Astrocyte (in vitro differentiated cells and primary cell): ENCODE data around the gene MORN3. TPM values are rescaled to one million over a fixed set of nuclear protein-coding genes. Genes with fewer than 3 reads are reported as not detected.
"Not testable (repeated sequence)": the region's sequence is repeated elsewhere in the genome, so short reads cannot be mapped to it uniquely, and the experiment has no call there.

ENCODE experiments used
- DNase-seq: peaks from one replicate; pipeline ENCODE4 v3.0.0-alpha.2; 2010; ENCODE audit warnings: low read depth
- FAIRE-seq: peaks from 2 replicates; lab custom pipeline; 2011; peaks lifted over from hg19 to GRCh38; lab: Jason Lieb, UNC
- H2AFZ ChIP-seq: 2 replicates; pipeline ENCODE4 v1.6.0; 2012; ENCODE audit warnings: low read depth, low read length, inconsistent platforms
- H3K27ac ChIP-seq: 2 replicates; pipeline ENCODE4 v1.5.1; 2011; ENCODE audit warnings: low read depth, low read length, inconsistent platforms
- H3K27me3 ChIP-seq: 2 replicates; pipeline ENCODE4 v1.6.0; 2011; ENCODE audit warnings: low read length, inconsistent platforms; ENCODE audit not compliant: insufficient read depth
- H3K36me3 ChIP-seq: 2 replicates; pipeline ENCODE4 v1.5.1; 2011; ENCODE audit warnings: low read length, inconsistent platforms; ENCODE audit not compliant: insufficient read depth
- H3K4me1 ChIP-seq: 2 replicates; pipeline ENCODE4 v1.5.1; 2011; ENCODE audit warnings: low read length, inconsistent platforms; ENCODE audit not compliant: insufficient read depth
- H3K4me2 ChIP-seq: 2 replicates; pipeline ENCODE4 v1.6.0; 2012; ENCODE audit warnings: low read length, inconsistent platforms
- H3K4me3 ChIP-seq: 2 replicates; pipeline ENCODE4 v1.5.1; 2011; ENCODE audit warnings: low read depth, mild to moderate bottlenecking, low read length, inconsistent platforms; ENCODE audit not compliant: insufficient read depth
- H3K79me2 ChIP-seq: 2 replicates; pipeline ENCODE4 v1.6.0; 2012; ENCODE audit warnings: mild to moderate bottlenecking, low read length, inconsistent platforms; ENCODE audit not compliant: insufficient read depth
- H3K9ac ChIP-seq: 2 replicates; pipeline ENCODE4 v1.6.0; 2012; ENCODE audit warnings: mild to moderate bottlenecking, low read length, inconsistent platforms
- H3K9me3 ChIP-seq: 2 replicates; pipeline ENCODE4 v1.5.1; 2012; ENCODE audit warnings: low read depth, mild to moderate bottlenecking, low read length, inconsistent platforms; ENCODE audit not compliant: insufficient read depth
- H4K20me1 ChIP-seq: 2 replicates; pipeline ENCODE4 v1.6.0; 2012; ENCODE audit warnings: low read length, inconsistent platforms; ENCODE audit not compliant: insufficient read depth
- H3K27ac Mint-ChIP-seq: one replicate; pipeline ENCODE4 v1.8.0; 2021; ENCODE audit warnings: mild to moderate bottlenecking, mixed read lengths; ENCODE audit not compliant: unreplicated experiment
- H3K27me3 Mint-ChIP-seq: one replicate; pipeline ENCODE4 v1.8.0; 2021; ENCODE audit warnings: low read depth, mixed read lengths; ENCODE audit not compliant: unreplicated experiment
- H3K36me3 Mint-ChIP-seq: one replicate; pipeline ENCODE4 v1.8.0; 2021; ENCODE audit warnings: low read depth, mixed read lengths; ENCODE audit not compliant: unreplicated experiment
- H3K4me1 Mint-ChIP-seq: one replicate; pipeline ENCODE4 v1.8.0; 2021; ENCODE audit warnings: low read depth, mixed read lengths; ENCODE audit not compliant: unreplicated experiment
- H3K4me3 Mint-ChIP-seq: one replicate; pipeline ENCODE4 v1.8.0; 2021; ENCODE audit warnings: mild to moderate bottlenecking, moderate library complexity, mixed read lengths; ENCODE audit not compliant: unreplicated experiment
- H3K9me3 Mint-ChIP-seq: one replicate; pipeline ENCODE4 v1.8.0; 2021; ENCODE audit warnings: mild to moderate bottlenecking, mixed read lengths; ENCODE audit not compliant: unreplicated experiment
- EZH2 ChIP-seq: IDR thresholded peaks from 2 replicates; pipeline ENCODE4 v1.6.1; 2012; ENCODE audit warnings: mild to moderate bottlenecking, low read length, inconsistent platforms; ENCODE audit not compliant: insufficient read depth
- total RNA-seq: library from RNA; stranded (reverse); gene quantifications from 2 replicates; pipeline ENCODE4 v1.2.1, GENCODE V29; 2021
- TF ChIP-seq, protein P1 (sequence below): IDR thresholded peaks from 2 replicates; pipeline ENCODE4 v1.5.1; 2011; ENCODE audit warnings: low read depth, mild to moderate bottlenecking, inconsistent platforms, low read length, moderate library complexity; ENCODE audit not compliant: insufficient read depth

MORN3 gene
- total RNA-seq, 1 donor from 2014 or later, result 0.36 TPM

DNA sequence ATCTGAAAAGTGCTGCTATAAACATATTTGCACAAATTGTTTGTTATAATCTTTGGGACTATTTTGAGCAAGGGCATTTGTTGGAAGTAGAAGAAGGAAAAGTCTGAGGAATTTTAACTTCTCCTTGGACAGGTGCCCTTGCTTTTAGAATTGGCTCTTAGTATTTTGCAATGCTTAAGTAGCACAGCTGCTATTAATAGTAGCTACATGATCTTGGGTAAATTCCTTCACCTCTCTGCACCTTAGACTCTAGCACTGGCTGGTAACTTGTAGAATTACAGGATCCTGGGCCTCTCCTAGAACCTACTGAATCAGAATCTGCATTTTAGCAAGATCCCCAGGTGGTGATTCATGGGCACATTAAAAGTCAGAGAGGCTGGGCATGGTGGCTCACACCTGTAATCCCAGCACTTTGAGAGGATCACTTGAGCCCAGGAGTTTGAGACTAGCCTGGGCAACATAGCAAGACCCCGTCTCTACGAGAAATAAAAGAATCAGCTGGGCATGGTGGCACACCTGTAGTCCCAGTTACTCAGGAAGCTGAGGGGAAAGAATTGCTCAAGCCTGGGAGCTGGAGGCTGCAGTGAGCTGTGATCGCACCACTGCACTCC, 32.3 kb upstream of the MORN3 start:
- TF ChIP-seq EZH2, result no peak
- TF ChIP-seq, protein P1, sequence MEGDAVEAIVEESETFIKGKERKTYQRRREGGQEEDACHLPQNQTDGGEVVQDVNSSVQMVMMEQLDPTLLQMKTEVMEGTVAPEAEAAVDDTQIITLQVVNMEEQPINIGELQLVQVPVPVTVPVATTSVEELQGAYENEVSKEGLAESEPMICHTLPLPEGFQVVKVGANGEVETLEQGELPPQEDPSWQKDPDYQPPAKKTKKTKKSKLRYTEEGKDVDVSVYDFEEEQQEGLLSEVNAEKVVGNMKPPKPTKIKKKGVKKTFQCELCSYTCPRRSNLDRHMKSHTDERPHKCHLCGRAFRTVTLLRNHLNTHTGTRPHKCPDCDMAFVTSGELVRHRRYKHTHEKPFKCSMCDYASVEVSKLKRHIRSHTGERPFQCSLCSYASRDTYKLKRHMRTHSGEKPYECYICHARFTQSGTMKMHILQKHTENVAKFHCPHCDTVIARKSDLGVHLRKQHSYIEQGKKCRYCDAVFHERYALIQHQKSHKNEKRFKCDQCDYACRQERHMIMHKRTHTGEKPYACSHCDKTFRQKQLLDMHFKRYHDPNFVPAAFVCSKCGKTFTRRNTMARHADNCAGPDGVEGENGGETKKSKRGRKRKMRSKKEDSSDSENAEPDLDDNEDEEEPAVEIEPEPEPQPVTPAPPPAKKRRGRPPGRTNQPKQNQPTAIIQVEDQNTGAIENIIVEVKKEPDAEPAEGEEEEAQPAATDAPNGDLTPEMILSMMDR, result no peak
- H3K27ac ChIP-seq, result no peak overlapping the region
- H3K4me3 ChIP-seq, result no peak overlapping the region
- no peaks in the 10 kb centered on the region for H3K9me3 ChIP-seq
- H3K27me3 ChIP-seq, result peaks cover 2% of the 10 kb centered on the region
- Mint-ChIP-seq H3K9me3 (peaks cover 9% of the 10 kb centered on the region), H3K36me3 (no peaks in the 10 kb centered on the region), H3K27ac (no peak overlapping the region), H3K27me3 (peaks cover 4% of the 10 kb centered on the region), H3K4me3 (no peak overlapping the region), H3K4me1 (no peaks in the 10 kb centered on the region)
- no peaks in the 10 kb centered on the region for H3K79me2 ChIP-seq
- H3K9ac ChIP-seq, result no peak overlapping the region
- DNase-seq (no peak), FAIRE-seq (no peak)
- H3K4me1 ChIP-seq, result no peaks in the 10 kb centered on the region
- H2AFZ ChIP-seq, result no peak overlapping the region
- H3K4me2 ChIP-seq, result no peak overlapping the region
- no peaks in the 10 kb centered on the region for H4K20me1 ChIP-seq
- H3K36me3 ChIP-seq, result no peaks in the 10 kb centered on the region

DNA sequence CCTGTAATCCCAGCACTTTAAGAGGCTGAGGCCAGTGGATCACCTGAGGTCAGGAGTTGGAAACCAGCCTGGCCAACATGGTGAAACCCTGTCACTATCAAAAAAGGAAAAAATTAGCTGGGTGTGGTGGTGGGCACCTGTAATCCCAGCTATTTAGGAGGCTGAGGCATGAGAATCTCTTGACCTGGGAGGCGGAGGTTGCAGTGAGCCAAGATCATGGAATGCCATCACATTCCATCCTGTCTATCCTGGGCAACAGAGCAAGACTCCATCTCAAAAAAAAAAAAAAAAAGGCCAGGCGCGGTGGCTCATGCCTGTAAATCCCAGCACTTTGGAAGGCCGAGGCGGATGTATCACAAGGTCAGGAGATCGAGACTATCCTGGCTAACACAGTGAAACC, 28.4 kb upstream of the MORN3 start:
- not testable (repeated sequence) for H3K36me3 Mint-ChIP-seq, H3K27ac ChIP-seq, H3K27me3 Mint-ChIP-seq, H3K36me3 ChIP-seq, DNase-seq, FAIRE-seq, H3K4me1 ChIP-seq, H3K4me3 Mint-ChIP-seq, H3K9ac ChIP-seq, H3K79me2 ChIP-seq, H3K9me3 Mint-ChIP-seq, H2AFZ ChIP-seq, H3K27me3 ChIP-seq, H3K4me3 ChIP-seq, H3K27ac Mint-ChIP-seq, H3K4me2 ChIP-seq, H3K4me1 Mint-ChIP-seq, H4K20me1 ChIP-seq, H3K9me3 ChIP-seq

DNA sequence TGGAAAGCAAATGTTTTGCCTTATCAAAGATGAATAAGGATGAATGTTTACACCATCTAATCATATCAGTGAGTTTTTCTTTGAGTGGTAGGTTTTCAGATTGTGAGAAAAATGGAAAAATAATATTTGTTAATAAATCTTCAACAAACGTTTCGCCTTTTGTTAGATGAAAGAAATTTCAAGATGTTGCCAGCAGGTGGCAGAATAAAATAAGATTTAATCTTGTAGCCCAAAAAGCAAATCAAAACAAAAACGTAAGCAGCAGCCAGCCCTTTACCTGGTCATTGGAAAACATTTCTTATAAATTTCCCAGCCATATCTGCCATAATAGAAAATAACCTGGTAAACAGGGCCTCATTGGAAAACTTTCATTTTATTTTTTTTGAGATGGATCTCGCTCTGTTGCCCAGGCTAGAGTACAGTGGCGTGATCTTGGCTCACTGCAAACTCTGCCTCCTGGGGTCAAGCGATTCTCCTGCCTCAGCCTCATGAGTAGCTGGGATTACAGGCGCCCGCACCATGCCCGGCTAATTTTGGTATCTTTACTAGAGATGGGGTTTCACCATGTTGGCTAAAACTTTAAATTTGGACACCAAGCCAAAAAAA, 27.7 kb upstream of the MORN3 start:
- FAIRE-seq (peak; percentile 5), DNase-seq (no peak)
- Histone ChIP-seq H3K79me2 (no peaks in the 10 kb centered on the region), H3K27ac (no peak overlapping the region), H3K4me3 (no peak overlapping the region), H4K20me1 (no peaks in the 10 kb centered on the region), H3K36me3 (no peaks in the 10 kb centered on the region), H3K4me1 (no peaks in the 10 kb centered on the region), H3K27me3 (peaks cover 2% of the 10 kb centered on the region), H2AFZ (no peak overlapping the region), H3K4me2 (no peak overlapping the region), H3K9me3 (no peaks in the 10 kb centered on the region), H3K9ac (no peak overlapping the region)
- Mint-ChIP-seq H3K27ac (no peak overlapping the region), H3K36me3 (no peaks in the 10 kb centered on the region), H3K4me1 (no peaks in the 10 kb centered on the region), H3K9me3 (peaks cover under 1% of the 10 kb centered on the region), H3K27me3 (peaks cover 4% of the 10 kb centered on the region), H3K4me3 (no peak overlapping the region)
- TF ChIP-seq EZH2, result no peak
- TF ChIP-seq, protein P1, result peak; percentile 44
